ENCODE data around the gene HS2ST1.

Gene HS2ST1

GRCh38 chr1:87126886-87127505, 212.6 kb downstream of the HS2ST1 start:
- TF ChIP-seq, protein P1, sequence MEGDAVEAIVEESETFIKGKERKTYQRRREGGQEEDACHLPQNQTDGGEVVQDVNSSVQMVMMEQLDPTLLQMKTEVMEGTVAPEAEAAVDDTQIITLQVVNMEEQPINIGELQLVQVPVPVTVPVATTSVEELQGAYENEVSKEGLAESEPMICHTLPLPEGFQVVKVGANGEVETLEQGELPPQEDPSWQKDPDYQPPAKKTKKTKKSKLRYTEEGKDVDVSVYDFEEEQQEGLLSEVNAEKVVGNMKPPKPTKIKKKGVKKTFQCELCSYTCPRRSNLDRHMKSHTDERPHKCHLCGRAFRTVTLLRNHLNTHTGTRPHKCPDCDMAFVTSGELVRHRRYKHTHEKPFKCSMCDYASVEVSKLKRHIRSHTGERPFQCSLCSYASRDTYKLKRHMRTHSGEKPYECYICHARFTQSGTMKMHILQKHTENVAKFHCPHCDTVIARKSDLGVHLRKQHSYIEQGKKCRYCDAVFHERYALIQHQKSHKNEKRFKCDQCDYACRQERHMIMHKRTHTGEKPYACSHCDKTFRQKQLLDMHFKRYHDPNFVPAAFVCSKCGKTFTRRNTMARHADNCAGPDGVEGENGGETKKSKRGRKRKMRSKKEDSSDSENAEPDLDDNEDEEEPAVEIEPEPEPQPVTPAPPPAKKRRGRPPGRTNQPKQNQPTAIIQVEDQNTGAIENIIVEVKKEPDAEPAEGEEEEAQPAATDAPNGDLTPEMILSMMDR (IDR thresholded peaks at IDR 0.05): no peak
- Histone ChIP-seq H3K4me1 (ENCODE audit: control insufficient read depth in 1 of 2, insufficient read depth in 1 of 2, low read depth in 1 of 2, low read length in 1 of 2) (peaks cover 4% of the 10 kb centered on the region in 2 experiments), H3K36me3 (no peaks in the 10 kb centered on the region), H3K4me3 (ENCODE audit: low read depth in 1 of 2, low read length in 1 of 2) (no peak overlapping the region), H3K9me3 (no peaks in the 10 kb centered on the region), H3K27me3 (peaks cover 5% of the 10 kb centered on the region), H3K27ac (no peak overlapping the region)

- no peaks in the 10 kb centered on the region for H3K9me3 ChIP-seq
- H3K4me3 ChIP-seq (ENCODE audit: low read depth in 1 of 2, low read length in 1 of 2): no peak overlapping the region
- TF ChIP-seq, protein P1 (IDR thresholded peaks at IDR 0.05): no peak
- peaks cover 11% of the 10 kb centered on the region for H3K27me3 ChIP-seq
- H3K4me1 ChIP-seq (ENCODE audit: control insufficient read depth in 1 of 2, insufficient read depth in 1 of 2, low read depth in 1 of 2, low read length in 1 of 2): peaks cover 8 to 10% of the 10 kb centered on the region in 2 experiments
- no peaks in the 10 kb centered on the region for H3K36me3 ChIP-seq
- H3K27ac ChIP-seq: no peak overlapping the region
These were observed 213.1 kb downstream of the HS2ST1 start for GRCh38 chr1:87127581-87127980.

- TF ChIP-seq, protein P1 (IDR thresholded peaks at IDR 0.05): no peak
- Histone ChIP-seq H3K4me3 (ENCODE audit: low read depth in 1 of 2, low read length in 1 of 2) (no peak overlapping the region), H3K27me3 (peaks cover 26% of the 10 kb centered on the region), H3K9me3 (no peaks in the 10 kb centered on the region), H3K4me1 (ENCODE audit: control insufficient read depth in 1 of 2, insufficient read depth in 1 of 2, low read depth in 1 of 2, low read length in 1 of 2) (peaks cover 8 to 10% of the 10 kb centered on the region in 2 experiments), H3K27ac (no peak overlapping the region), H3K36me3 (no peaks in the 10 kb centered on the region)
These were observed 214.6 kb downstream of the HS2ST1 start for GRCh38 chr1:87129038-87129437.

GRCh38 chr1:87129606-87130005, 215.2 kb downstream of the HS2ST1 start:
- no peak overlapping the region for H3K4me3 ChIP-seq (ENCODE audit: low read depth in 1 of 2, low read length in 1 of 2)

GRCh38 chr1:87130438-87130837, 216.0 kb downstream of the HS2ST1 start:
- Histone ChIP-seq H3K9me3 (no peaks in the 10 kb centered on the region), H3K4me3 (ENCODE audit: low read depth in 1 of 2, low read length in 1 of 2) (no peak overlapping the region), H3K36me3 (no peaks in the 10 kb centered on the region), H3K27me3 (peaks cover 27% of the 10 kb centered on the region), H3K27ac (no peak overlapping the region), H3K4me1 (ENCODE audit: control insufficient read depth in 1 of 2, insufficient read depth in 1 of 2, low read depth in 1 of 2, low read length in 1 of 2) (peaks cover 8 to 10% of the 10 kb centered on the region in 2 experiments)
- TF ChIP-seq, protein P1 (IDR thresholded peaks at IDR 0.05): no peak

More at GRCh38 chr1:87129606-87130005, 215.2 kb downstream of the HS2ST1 start:
- Histone ChIP-seq H3K4me1 (ENCODE audit: control insufficient read depth in 1 of 2, insufficient read depth in 1 of 2, low read depth in 1 of 2, low read length in 1 of 2) (peaks cover 8 to 10% of the 10 kb centered on the region in 2 experiments), H3K9me3 (no peaks in the 10 kb centered on the region), H3K36me3 (no peaks in the 10 kb centered on the region), H3K27ac (no peak overlapping the region), H3K27me3 (peaks cover 27% of the 10 kb centered on the region)
- TF ChIP-seq, protein P1 (IDR thresholded peaks at IDR 0.05): no peak
